HCT116 (cell line): ENCODE results near the gene GSKIP. TPM values are rescaled to one million over a fixed set of nuclear protein-coding genes. Genes with fewer than 3 reads are reported as not detected.

Experiments
- ATAC-seq: fragments of 200-7000 bp; cut with Tn5 transposase; 2 replicates; pipeline ENCODE4 v1.9.1; 2020; ENCODE audit warnings: mild to moderate bottlenecking, moderate library complexity
- BruUV-seq: library from RNA; stranded (reverse); fragments of 400-500 nt; replicated peaks from 2 replicates; lab custom pipeline; 2021; lab: Mats Ljungman, UMichigan
- CTCF ChIA-PET: fragments of 300-600 bp; sonication (Branson Sonifier 250); formaldehyde crosslinking; loops from one replicate; lab custom pipeline; 2021; ENCODE audit warnings: antibody characterized with exemption; lab: Charles Lee
- POLR2A ChIA-PET: fragments of 300-600, 350-600 bp; sonication (Branson Sonifier 250); formaldehyde crosslinking; loops from one replicate; lab custom pipeline; 2021; ENCODE audit warnings: antibody characterized with exemption; lab: Charles Lee
- RAD21 ChIA-PET, 2 experiments: fragments of 300-600 bp; sonication (Branson Sonifier 250); formaldehyde crosslinking; loops; one replicate each; lab custom pipeline; 2023; ENCODE audit warnings: low total read pairs in 2 of 2; ENCODE audit not compliant: uncharacterized antibody in 2 of 2, unreplicated experiment in 2 of 2, low non-redundant PET in 1 of 2; lab: Charles Lee
- DNase-seq: peaks from one replicate; pipeline ENCODE4 v3.0.0-alpha.2; 2010; ENCODE audit warnings: low read depth, low spot score
- H2AFZ ChIP-seq: fragments of 200-600 bp; shearing (Covaris generic), sonication (generic); 2 replicates; pipeline ENCODE4 v1.6.1; 2017; ENCODE audit warnings: low read depth, mixed run types, mixed read lengths, antibody characterized with exemption, low read length; ENCODE audit not compliant: poor library complexity, severe bottlenecking
- H3K27ac ChIP-seq: 2 replicates; pipeline ENCODE4 v1.5.1; 2012; ENCODE audit warnings: low read depth, low read length
- H3K27me3 ChIP-seq: fragments of 200-600 bp; sonication (generic); 2 replicates; pipeline ENCODE4 v1.6.1; 2016; ENCODE audit warnings: mixed run types, low read length, mixed read lengths; ENCODE audit not compliant: insufficient read depth
- H3K36me3 ChIP-seq, 2 experiments: fragments of 200-500 bp in 1 of 2; fragments of 200-600 bp in 1 of 2; sonication (Bioruptor generic) in 1 of 2; sonication (generic) in 1 of 2; 2 replicates each; pipeline versions ENCODE4 v1.5.1 to v1.6.1; 2014 to 2016; ENCODE audit warnings: low read length in 2 of 2, inconsistent platforms in 1 of 2, mixed read lengths in 1 of 2, mixed run types in 1 of 2; ENCODE audit not compliant: insufficient read depth in 2 of 2, control insufficient read depth in 1 of 2
- H3K4me1 ChIP-seq, 2 experiments: fragments of 200-600 bp in 1 of 2; sonication (generic) in 1 of 2; 2 replicates each; pipeline versions ENCODE4 v1.5.1 to v1.6.1; 2012 to 2017; ENCODE audit warnings: low read length in 2 of 2, inconsistent platforms in 1 of 2, mild to moderate bottlenecking in 1 of 2, mixed read lengths in 1 of 2, mixed run types in 1 of 2, moderate library complexity in 1 of 2; ENCODE audit not compliant: insufficient read depth in 2 of 2, control insufficient read depth in 1 of 2
- H3K4me2 ChIP-seq: fragments of 200-600 bp; sonication (generic); 2 replicates; pipeline ENCODE4 v1.6.1; 2017; ENCODE audit warnings: mixed run types, low read length, mixed read lengths
- H3K4me3 ChIP-seq, 2 experiments: fragments of 200-600 bp in 1 of 2; sonication (generic) in 1 of 2; replicated peaks in 1 of 2; 2 replicates each; pipeline ENCODE4 v1.5.1; 2011 to 2016; ENCODE audit warnings: low read length in 2 of 2, control low read depth in 1 of 2, low read depth in 1 of 2, mild to moderate bottlenecking in 1 of 2, mixed read lengths in 1 of 2, mixed run types in 1 of 2
- H3K79me2 ChIP-seq: fragments of 200-600 bp; sonication (generic); 2 replicates; pipeline ENCODE4 v1.6.1; 2017; ENCODE audit warnings: mild to moderate bottlenecking, mixed run types, low read length, moderate library complexity, mixed read lengths; ENCODE audit not compliant: insufficient read depth
- H3K9ac ChIP-seq: fragments of 200-600 bp; sonication (generic); 2 replicates; pipeline ENCODE4 v1.6.1; 2016; ENCODE audit warnings: low read length, mixed read lengths
- H3K9me2 ChIP-seq: fragments of 200-600 bp; sonication (generic), shearing (Covaris generic); 2 replicates; pipeline ENCODE4 v1.6.1; 2017; ENCODE audit warnings: mixed run types, mild to moderate bottlenecking, moderate library complexity; ENCODE audit not compliant: insufficient read depth
- H3K9me3 ChIP-seq, 2 experiments: fragments of 200-500 bp in 1 of 2; fragments of 200-600 bp in 1 of 2; sonication (Bioruptor generic) in 1 of 2; sonication (generic) in 1 of 2; 2 replicates each; pipeline ENCODE4 v1.6.1; 2014 to 2017; ENCODE audit warnings: low read length in 2 of 2, mixed read lengths in 2 of 2, inconsistent platforms in 1 of 2, low read depth in 1 of 2, mild to moderate bottlenecking in 1 of 2, mixed run types in 1 of 2, moderate library complexity in 1 of 2; ENCODE audit not compliant: control insufficient read depth in 1 of 2, insufficient read depth in 1 of 2
- H4K20me1 ChIP-seq: fragments of 200-600 bp; sonication (generic), shearing (Covaris generic); 2 replicates; pipeline ENCODE4 v1.6.1; 2017; ENCODE audit warnings: mixed run types, mild to moderate bottlenecking, moderate library complexity; ENCODE audit not compliant: insufficient read depth
- CEBPB ChIP-seq: IDR thresholded peaks from 2 replicates; pipeline ENCODE4 v1.6.1; 2012; ENCODE audit warnings: low read depth
- ELF1 ChIP-seq: IDR thresholded peaks from 2 replicates; pipeline ENCODE4 v1.6.1; 2012; ENCODE audit warnings: low read depth, borderline replicate concordance
- EZH2 ChIP-seq: fragments of 200-600 bp; sonication (generic); IDR thresholded peaks from 2 replicates; pipeline ENCODE4 v1.6.1; 2017; ENCODE audit warnings: antibody characterized with exemption, mixed run types
- EZH2phosphoT487 ChIP-seq: fragments of 200-600 bp; IDR thresholded peaks from 2 replicates; pipeline ENCODE4 v1.6.1; 2018; ENCODE audit warnings: antibody characterized with exemption, borderline replicate concordance
- POLR2AphosphoS5 ChIP-seq: IDR thresholded peaks from 2 replicates; pipeline ENCODE4 v1.6.1; 2011; ENCODE audit warnings: mild to moderate bottlenecking, low read depth, low read length, moderate library complexity
- SIN3A ChIP-seq: IDR thresholded peaks from 2 replicates; pipeline ENCODE4 v1.6.1; 2012; ENCODE audit warnings: low read depth
- TCF7L2 ChIP-seq: IDR thresholded peaks from 2 replicates; pipeline ENCODE4 v1.7.0; 2011; ENCODE audit warnings: borderline replicate concordance, inconsistent platforms; ENCODE audit not compliant: insufficient read depth, insufficient read length; ENCODE audit errors: extremely low read depth
- intact Hi-C: fragments of 100-400 bp; cut with micrococcal nuclease; formaldehyde crosslinking; loops from 2 replicates; pipeline ENCODE4 v1.10.0; 2022
- total RNA-seq: library from RNA; stranded (reverse); gene quantifications from one replicate; pipeline ENCODE4 v1.2.1, GENCODE V29; 2021; ENCODE audit not compliant: unreplicated experiment
- TF ChIP-seq, protein P1 (sequence below): IDR thresholded peaks from 2 replicates; pipeline ENCODE4 v1.6.1; 2012; ENCODE audit warnings: low read depth
- TF ChIP-seq, protein P2 (sequence below), 3 experiments: fragments of 200-600 bp in 1 of 3; sonication (generic) in 1 of 3; IDR thresholded peaks in 2 of 3; conservative IDR thresholded peaks in 1 of 3; 2 replicates each; pipeline ENCODE4 v1.5.1; 2012 to 2017; ENCODE audit warnings: low read depth in 2 of 3, low read length in 2 of 3, antibody characterized with exemption in 1 of 3, borderline replicate concordance in 1 of 3, control low read depth in 1 of 3, mild to moderate bottlenecking in 1 of 3, mixed read lengths in 1 of 3, mixed run types in 1 of 3, moderate library complexity in 1 of 3; ENCODE audit not compliant: insufficient read depth in 1 of 3
- TF ChIP-seq, protein P3 (sequence below): IDR thresholded peaks from 2 replicates; pipeline ENCODE4 v1.6.1; 2012

GSKIP gene
- total RNA-seq, 1 experiment from 2014 or later: 21.7 TPM

DNA sequence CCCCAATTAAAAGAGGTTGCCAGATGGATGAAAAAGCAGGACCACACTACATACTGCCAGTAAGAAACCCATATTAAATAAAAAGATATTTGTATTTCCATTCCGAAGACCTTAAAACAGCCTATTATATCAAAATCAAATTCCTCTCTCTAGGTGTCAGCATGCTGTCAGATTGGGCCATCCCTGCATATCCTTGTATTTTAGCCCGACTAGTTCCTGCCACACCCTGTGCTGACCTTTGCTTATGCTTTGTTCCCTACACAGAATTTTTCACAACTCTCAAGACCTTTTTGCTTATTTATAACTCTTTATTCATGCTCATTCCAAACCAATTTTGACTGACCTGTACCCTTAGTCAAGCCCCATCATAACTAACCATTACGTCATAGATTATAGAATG, 12.8 kb downstream of the GSKIP start:
- no TSS peak for BruUV-seq

More for the DNA sequence above, 12.8 kb downstream of the GSKIP start:
- Histone ChIP-seq H3K9me3 (no peaks in the 10 kb centered on the region), H3K4me3 (no peak overlapping the region), H3K27me3 (no peaks in the 10 kb centered on the region), H3K9ac (no peak overlapping the region), H2AFZ (no peak overlapping the region), H3K79me2 (peaks cover 4% of the 10 kb centered on the region; the same call in 1 of the 2 replicates), H3K36me3 (no peaks in the 10 kb centered on the region), H3K4me1 (no peaks in the 10 kb centered on the region), H4K20me1 (no peaks in the 10 kb centered on the region), H3K9me2 (no peaks in the 10 kb centered on the region), H3K4me2 (no peak overlapping the region), H3K27ac (no peak overlapping the region)
- RAD21 ChIA-PET: no interaction called here
- TF ChIP-seq, protein P1, sequence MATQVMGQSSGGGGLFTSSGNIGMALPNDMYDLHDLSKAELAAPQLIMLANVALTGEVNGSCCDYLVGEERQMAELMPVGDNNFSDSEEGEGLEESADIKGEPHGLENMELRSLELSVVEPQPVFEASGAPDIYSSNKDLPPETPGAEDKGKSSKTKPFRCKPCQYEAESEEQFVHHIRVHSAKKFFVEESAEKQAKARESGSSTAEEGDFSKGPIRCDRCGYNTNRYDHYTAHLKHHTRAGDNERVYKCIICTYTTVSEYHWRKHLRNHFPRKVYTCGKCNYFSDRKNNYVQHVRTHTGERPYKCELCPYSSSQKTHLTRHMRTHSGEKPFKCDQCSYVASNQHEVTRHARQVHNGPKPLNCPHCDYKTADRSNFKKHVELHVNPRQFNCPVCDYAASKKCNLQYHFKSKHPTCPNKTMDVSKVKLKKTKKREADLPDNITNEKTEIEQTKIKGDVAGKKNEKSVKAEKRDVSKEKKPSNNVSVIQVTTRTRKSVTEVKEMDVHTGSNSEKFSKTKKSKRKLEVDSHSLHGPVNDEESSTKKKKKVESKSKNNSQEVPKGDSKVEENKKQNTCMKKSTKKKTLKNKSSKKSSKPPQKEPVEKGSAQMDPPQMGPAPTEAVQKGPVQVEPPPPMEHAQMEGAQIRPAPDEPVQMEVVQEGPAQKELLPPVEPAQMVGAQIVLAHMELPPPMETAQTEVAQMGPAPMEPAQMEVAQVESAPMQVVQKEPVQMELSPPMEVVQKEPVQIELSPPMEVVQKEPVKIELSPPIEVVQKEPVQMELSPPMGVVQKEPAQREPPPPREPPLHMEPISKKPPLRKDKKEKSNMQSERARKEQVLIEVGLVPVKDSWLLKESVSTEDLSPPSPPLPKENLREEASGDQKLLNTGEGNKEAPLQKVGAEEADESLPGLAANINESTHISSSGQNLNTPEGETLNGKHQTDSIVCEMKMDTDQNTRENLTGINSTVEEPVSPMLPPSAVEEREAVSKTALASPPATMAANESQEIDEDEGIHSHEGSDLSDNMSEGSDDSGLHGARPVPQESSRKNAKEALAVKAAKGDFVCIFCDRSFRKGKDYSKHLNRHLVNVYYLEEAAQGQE: no peak
- no peak for TF ChIP-seq CEBPB
- TF ChIP-seq, protein P2, sequence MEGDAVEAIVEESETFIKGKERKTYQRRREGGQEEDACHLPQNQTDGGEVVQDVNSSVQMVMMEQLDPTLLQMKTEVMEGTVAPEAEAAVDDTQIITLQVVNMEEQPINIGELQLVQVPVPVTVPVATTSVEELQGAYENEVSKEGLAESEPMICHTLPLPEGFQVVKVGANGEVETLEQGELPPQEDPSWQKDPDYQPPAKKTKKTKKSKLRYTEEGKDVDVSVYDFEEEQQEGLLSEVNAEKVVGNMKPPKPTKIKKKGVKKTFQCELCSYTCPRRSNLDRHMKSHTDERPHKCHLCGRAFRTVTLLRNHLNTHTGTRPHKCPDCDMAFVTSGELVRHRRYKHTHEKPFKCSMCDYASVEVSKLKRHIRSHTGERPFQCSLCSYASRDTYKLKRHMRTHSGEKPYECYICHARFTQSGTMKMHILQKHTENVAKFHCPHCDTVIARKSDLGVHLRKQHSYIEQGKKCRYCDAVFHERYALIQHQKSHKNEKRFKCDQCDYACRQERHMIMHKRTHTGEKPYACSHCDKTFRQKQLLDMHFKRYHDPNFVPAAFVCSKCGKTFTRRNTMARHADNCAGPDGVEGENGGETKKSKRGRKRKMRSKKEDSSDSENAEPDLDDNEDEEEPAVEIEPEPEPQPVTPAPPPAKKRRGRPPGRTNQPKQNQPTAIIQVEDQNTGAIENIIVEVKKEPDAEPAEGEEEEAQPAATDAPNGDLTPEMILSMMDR (IDR thresholded peaks at IDR 0.05 in 2 of 3, conservative IDR thresholded peaks at IDR 0.05 in 1 of 3; ENCODE audit: borderline replicate concordance in 1 of 3, insufficient read depth in 1 of 3, low read depth in 2 of 3, low read length in 2 of 3): no peak
- TF ChIP-seq SIN3A: no peak
- no peak for TF ChIP-seq POLR2AphosphoS5
- TF ChIP-seq EZH2: no peak
- TF ChIP-seq TCF7L2: no peak
- TF ChIP-seq, protein P3, sequence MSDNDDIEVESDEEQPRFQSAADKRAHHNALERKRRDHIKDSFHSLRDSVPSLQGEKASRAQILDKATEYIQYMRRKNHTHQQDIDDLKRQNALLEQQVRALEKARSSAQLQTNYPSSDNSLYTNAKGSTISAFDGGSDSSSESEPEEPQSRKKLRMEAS: no peak
- no peak for TF ChIP-seq ELF1
- TF ChIP-seq EZH2phosphoT487: no peak
- no peak for DNase-seq
- no peak for ATAC-seq
- CTCF ChIA-PET: no interaction called here
- intact Hi-C loops: no loop called here
- POLR2A ChIA-PET: no interaction called here
